IPS-18c (cell line): ENCODE data around the gene FZD2.
"Not testable (repeated sequence)": the region's sequence is repeated elsewhere in the genome, so short reads cannot be mapped to it uniquely, and the experiment has no call there.

Experiments used
- H3K4me3 ChIP-seq: 2 replicates; pipeline ENCODE4 v1.7.0; 2013; ENCODE audit warnings: low read depth, mild to moderate bottlenecking, low read length, moderate library complexity; ENCODE audit not compliant: insufficient read depth
- H3K9me3 ChIP-seq: one replicate; pipeline ENCODE4 v1.6.1; 2013; ENCODE audit warnings: mild to moderate bottlenecking, low read length, moderate library complexity; ENCODE audit not compliant: control insufficient read depth, insufficient read depth

The FZD2 gene

DNA sequence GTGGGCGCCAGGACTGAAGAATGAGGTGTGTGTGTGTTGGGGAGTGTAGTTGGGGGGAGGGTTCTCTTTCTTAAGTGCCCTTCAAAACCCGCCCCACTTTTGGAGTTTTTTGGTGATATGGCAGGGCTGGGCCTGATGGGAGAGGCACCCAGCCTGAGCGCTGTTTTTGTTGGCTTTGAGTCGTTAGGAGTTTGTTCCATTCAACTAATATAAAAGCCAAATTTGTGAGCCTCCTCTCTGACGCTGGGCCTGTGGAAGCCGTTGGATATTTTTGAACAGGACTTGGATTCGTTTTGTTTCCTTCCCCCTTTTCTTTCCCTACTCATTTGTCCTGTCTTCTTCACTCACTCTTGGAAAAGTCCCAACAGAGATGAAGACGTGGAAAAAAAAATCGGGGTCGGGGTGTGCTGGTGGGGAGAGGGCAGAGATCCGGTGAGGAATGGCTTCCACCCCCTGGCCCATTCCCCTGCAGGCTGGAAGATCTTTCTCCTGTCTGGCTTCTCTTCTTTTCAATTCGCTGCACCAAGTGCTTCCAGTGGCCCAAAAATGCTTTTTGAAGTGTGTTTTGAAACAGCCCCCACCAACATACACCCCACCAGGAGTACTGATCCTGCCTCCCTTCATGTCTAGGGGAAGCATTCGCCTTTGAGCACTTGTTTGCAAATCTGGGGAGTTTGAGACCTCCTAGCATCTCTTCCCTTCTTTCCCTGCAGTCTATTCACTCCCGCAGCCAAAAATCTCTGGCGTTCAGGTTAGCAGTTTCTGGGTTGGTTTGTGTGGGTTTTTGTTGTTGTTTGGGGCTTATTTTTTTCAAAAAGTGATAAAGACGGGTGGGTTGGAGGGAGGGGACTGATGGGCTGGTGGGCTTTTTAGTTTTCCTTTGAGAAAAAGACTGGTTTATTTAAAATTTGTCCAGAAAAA lies 2.6 kb downstream of the FZD2 start:
- H3K4me3 ChIP-seq = peak overlapping the region; percentile 48

DNA sequence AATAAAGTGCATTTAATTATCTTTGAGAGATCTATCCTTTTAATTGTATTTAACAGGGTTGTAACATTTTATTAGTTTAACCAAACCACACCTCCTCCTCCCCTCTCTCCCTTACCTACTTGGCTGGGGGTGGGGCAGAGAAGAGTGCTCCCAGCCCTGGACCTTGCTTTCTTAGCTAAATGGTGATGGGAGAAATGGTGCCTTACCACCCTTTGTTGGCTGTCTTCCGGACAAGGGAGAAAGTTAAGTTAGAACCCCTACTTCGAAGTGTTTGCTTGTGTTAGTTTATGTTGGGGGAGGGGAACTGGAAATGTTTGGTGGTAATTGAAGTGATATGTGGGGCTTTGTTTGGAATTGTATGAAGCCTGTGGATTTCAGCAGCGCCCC lies 3.9 kb downstream of the FZD2 start:
- H3K9me3 ChIP-seq = peaks cover 8% of the 10 kb centered on the region
- no peak overlapping the region; the same call in 1 of the 2 replicates for H3K4me3 ChIP-seq

More for the DNA sequence above, 2.6 kb downstream of the FZD2 start:
- peaks cover 5% of the 10 kb centered on the region for H3K9me3 ChIP-seq

DNA sequence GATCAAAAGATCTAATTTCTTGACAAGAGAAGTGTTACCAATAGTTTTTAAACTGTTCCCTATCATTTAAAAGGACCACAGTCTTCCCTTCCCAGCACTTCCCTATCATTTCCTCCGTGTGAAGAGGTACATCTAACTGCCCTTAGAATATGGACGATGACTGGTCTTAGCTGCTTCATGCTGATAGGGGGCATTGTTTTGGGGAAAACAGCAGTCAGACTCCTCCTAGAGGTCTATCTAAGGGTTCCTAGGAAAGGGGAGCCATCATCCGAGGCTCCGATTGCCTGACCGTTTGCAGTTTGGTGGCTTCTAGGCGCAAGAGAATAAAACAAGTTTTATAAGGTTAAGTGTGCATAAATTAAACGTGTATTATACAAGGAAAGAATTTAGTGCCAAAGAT lies 7.1 kb downstream of the FZD2 start:
- Histone ChIP-seq H3K9me3 (peaks cover 9% of the 10 kb centered on the region), H3K4me3 (no peak overlapping the region)

DNA sequence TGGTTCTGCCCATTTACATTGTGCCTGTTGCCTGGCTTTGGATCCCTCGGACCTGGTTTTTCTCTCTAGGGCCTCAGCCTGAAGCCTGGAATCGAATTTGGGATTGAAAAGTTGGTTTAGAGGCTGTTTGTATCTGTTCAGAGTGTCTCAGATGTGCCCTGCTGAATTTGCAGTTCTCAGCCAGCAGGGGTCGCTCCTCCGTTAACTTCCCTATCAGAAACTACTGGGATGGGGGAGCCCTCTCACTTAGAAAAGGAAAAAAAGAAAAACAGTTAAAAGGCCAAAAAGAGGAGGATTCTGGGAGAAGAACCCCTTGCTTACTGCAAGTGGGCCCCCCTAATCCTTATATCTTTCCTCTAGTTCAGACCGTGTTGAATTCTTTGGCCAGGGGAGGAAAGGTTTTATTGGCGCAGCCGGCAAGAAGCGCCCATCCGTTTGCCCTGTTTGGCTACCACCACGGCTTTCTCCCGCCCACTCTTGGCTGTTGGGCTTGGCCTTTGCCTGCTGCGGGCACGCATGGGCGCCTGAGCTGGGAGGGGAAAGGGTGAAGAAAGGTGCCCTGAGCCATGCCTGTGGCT lies 8.7 kb downstream of the FZD2 start:
- H3K4me3 ChIP-seq = no peak overlapping the region
- peaks cover 9% of the 10 kb centered on the region for H3K9me3 ChIP-seq

DNA sequence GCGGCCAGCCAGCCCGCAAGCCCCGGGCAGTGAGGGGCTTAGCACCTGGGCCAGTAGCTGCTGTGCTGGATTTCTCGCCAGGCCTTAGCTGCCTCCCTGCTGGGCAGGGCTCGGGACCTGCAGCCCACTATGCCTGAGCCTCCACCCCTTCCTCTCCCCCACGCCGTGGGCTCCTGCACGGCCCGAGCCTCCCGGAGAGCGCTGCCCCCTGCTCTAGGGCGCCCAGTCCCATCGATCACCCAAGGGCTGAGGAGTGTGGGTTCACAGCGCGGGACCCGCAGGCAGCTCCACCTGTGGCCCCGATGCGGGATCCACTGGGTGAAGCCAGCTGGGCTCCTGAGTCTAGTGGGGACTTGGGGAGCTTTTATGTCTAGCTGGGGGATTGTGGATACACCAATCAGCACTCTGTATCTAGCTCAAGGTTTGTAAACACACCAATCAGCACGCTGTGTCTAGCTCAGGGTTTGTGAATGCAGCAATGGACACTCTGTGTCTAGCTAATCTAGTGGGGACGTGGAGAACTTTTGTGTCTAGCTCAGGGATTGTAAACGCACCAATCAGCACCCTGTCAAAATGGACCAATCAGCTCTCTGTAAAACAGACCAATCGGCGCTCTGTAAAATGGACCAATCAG lies 11.1 kb downstream of the FZD2 start:
- H3K4me3 ChIP-seq = not testable (repeated sequence)

DNA sequence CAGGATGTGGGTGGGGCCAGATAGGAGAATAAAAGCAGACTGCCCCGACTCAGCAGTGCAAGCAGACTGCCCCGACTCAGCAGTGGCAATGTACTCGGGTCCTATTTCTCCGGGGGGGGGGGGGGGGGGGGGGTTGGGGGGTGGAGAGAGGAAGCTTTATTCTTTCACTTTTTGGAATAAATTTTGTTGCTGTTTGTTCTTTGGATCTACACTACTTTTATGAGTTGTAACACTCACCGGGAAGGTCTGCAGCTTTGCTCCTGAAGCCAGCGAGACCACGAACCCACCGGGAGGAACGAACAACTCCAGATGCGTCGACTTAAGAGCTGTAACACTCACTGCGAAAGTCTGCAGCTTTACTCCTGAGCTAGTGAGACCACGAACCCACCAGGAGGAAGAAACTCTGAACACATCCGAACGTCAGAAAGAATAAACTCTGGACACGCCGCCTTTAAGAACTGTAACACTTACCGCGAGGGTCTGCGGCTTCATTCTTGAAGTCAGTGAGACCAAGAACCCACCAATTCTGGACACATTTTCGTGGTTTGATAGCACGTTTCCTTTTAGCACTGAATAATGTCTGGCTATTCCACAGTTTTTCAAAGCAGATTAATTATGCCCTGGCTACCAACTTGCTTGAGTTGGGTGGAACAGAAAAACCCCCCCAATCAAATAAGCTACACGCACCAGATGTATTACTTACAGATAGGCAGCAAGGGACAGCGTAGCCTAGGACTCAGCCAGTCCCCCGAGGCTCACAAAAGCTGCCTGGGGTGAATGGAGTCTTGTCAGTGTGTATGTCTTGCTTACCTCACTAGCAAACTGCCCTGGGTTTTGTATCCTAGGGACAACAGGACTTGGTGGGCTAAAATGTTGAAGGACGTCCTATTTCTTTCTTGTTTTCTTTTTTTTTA lies 11.9 kb downstream of the FZD2 start:
- H3K4me3 ChIP-seq = no peak overlapping the region

More for the DNA sequence above, 11.1 kb downstream of the FZD2 start:
- H3K9me3 ChIP-seq = not testable (repeated sequence)

DNA sequence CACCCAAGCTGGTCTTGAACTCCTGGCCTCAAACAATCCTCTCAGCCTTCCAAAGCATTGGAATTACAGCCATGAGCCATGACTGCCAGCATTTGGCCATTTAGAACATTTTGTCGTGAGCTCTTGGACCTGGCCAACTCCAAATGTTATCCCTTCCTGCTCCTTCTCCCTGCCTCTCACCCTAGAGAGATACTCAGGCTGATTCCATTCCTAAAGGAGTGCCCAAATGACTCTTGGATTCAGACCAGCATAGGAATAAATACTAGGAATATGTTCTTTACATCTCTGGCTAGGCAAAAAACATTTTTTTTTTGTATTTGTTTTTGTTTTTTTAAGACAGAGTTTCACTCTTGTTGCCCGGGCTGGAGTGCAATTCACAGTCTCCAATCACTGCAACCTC lies 15.5 kb downstream of the FZD2 start:
- Histone ChIP-seq H3K4me3 (no peak overlapping the region), H3K9me3 (no peaks in the 10 kb centered on the region)

More for the DNA sequence above, 11.9 kb downstream of the FZD2 start:
- H3K9me3 ChIP-seq = peaks cover 4% of the 10 kb centered on the region

DNA sequence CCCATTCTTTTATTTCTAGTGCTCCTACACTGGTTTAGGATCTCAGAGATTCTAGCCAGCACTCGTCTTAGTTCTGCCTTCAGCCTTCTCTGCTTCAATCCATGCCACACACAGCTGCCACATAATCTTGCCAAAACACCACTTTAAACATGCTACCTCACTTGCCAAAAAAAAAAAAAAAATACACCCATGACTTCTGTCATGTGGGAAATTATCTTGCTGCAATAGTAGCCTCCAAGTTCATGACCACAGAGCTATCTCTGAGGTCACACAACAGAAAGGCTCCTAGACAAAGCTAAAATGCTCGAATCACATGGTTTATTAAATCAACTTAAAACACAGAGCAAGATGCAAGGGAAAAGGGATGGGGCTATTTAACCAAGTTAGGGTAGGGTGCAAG lies 18.1 kb downstream of the FZD2 start:
- Histone ChIP-seq H3K9me3 (no peaks in the 10 kb centered on the region), H3K4me3 (no peak overlapping the region)

DNA sequence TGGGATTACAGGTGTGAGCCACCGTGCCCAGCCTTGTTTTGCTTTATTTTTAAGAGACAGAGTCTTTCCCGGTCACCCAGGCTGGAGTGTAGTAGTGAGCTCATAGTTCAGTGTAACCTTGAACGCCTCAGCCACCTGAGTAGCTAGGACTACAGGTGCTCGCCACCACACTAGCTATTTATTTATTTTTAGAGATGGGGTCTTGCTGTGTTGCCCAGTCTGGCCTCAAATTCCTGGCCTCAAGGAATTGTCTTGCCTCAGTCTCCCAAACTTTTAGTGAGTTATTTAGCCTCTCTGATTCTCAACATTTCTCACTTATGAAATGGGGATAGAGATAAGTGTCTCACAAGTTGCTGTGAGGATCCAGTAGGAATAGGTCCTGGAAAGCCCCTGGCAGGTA lies 21.7 kb downstream of the FZD2 start:
- no peaks in the 10 kb centered on the region for H3K9me3 ChIP-seq
- no peak overlapping the region for H3K4me3 ChIP-seq

DNA sequence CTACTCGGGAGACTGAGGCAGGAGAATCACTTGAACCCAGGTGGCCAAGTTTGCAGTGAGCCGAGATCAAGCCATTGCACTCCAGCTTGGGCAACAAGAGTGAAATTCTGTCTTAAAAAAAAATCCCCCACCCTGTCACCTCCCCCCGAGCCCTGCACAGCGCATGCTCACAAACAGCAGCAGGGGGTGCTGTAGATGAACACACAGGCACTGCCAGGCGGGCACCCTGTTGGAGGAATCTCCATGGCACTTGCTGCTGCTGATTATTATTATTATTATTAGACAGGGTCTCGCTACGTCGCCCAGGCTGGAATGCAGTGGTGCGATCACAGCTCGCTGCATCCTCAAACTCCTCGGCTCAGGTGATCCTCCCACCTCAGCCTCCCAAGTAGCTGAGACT lies 24.6 kb downstream of the FZD2 start:
- Histone ChIP-seq H3K4me3 (no peak overlapping the region), H3K9me3 (no peaks in the 10 kb centered on the region)

DNA sequence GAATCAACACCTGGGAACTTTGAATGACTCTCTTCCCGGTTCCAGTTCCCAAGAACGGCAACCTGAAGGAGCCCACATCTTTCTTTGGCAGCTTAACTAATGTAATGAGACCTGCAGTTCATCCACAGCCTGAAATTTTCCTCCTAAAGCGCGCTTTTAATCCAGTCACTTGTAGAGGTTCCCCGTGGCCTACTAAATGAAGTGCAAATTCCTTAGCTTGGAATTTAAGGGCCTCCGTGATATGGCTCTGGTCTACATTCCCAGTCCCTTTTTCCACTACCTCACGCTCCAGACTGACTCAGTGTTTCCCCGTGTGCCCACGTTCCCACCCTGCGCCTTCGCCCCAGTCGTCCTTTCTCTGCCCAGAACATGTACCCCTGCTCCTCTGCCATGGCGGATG lies 27.2 kb downstream of the FZD2 start:
- Histone ChIP-seq H3K9me3 (no peaks in the 10 kb centered on the region), H3K4me3 (no peak overlapping the region)

DNA sequence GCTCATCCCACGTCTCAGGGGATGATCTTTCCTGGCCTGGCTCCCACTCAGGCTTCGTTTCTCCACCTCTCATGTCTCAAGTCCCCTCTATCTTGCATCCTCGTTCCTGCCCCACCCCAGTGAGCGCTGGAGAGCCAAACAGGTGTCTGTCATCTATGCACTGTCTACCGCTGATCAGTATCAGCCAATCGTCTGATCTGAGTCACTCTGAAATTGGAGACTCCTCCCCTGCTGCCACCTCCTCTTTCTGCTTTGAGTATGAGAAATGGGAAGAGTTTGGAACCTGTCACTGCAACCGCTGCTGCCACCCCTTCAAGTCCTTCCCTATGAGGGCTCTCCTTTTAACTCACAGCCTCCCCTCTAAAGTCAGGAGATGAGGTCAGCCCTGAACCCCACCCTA lies 28.0 kb downstream of the FZD2 start:
- H3K4me3 ChIP-seq = no peak overlapping the region

DNA sequence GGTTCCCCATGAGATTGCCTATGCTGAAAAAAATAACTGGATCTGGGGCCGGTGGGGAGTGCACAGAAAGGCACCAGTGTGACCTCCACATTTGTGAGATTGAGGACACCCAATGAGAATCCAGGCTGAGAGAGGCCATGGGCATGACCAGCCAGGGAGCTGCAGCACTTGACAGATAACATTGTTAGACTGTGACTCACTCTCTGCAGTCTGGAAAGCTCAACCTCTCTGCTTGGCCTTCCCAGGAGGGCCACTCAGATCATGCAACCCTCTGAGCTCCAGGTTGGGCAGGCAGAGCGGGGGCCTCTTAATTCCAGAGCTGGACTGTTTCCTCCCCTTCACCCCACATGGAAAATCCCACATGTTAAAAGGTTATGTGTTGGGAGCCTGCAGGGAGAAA lies 30.1 kb downstream of the FZD2 start:
- no peak overlapping the region for H3K4me3 ChIP-seq
- H3K9me3 ChIP-seq = no peaks in the 10 kb centered on the region

More for the DNA sequence above, 28.0 kb downstream of the FZD2 start:
- no peaks in the 10 kb centered on the region for H3K9me3 ChIP-seq

DNA sequence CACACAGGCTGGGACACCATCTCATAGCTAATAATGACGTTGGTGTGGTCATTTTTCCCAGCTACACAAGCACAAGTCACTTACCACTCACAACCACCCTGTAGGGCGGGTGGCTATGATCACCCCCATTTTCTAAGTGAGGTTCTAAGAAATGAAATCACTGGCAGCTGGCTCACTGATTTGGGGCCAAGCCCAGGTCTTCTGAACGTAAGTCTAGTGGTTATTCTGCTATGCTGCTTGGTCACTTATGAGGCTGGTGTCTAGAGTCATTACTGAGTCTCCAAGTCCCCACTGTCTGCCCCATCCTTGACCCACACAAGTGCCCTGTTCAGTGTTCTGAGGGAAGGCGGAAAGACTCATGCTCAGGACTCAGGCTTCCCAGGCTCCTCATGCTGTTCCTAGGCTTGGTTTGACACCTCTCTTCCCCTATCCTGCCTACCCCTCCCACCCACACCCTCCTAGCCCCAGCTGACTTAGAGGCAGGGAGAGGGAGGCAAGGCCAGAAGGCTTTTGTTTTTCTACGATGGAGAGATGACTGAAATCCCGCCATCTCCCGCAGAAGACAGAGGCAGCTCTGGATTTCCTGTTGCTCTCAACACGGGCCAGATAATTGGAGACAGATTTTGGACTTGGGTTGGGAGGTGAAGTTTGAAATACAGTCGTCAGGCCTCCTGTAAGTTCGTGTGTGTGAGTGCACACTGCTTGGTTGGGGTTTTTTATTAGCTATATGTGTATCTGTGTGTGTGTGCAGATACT lies 32.2 kb downstream of the FZD2 start:
- no peak overlapping the region for H3K4me3 ChIP-seq
- H3K9me3 ChIP-seq = no peaks in the 10 kb centered on the region

DNA sequence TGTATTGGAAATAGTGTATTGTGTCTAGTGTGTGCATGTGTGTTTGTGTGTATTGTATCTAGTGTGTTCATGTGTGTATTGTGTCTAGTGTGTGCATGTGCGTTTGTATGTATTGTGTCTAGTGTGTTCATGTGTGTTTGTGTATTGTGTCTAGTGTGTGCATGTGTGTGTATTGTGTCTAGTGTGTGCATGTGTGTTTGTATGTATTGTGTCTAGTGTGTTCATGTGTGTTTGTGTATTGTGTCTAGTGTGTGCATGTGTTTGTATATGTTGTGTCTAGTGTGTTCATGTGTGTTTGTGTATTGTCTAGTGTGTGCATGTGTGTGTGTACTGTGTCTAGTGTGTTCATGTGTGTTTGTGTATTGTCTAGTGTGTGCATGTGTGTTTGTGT lies 32.8 kb downstream of the FZD2 start:
- not testable (repeated sequence) for H3K4me3 ChIP-seq, H3K9me3 ChIP-seq

DNA sequence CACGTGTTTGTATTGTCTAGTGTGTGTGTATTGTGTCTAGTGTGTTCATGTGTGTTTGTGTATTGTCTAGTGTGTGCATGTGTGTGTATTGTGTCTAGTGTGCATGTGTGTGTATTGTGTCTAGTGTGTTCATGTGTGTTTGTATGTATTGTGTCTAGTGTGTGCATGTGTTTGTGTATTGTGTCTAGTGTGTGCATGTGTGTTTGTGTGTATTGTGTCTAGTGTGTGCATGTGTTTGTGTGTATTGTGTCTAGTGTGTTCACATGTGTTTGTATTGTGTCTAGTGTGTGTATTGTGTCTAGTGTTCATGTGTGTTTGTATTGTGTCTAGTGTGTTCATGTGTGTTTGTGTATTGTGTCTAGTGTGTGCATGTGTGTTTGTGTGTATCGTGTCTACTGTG lies 33.5 kb downstream of the FZD2 start:
- H3K4me3 ChIP-seq, H3K9me3 ChIP-seq: not testable (repeated sequence)

DNA sequence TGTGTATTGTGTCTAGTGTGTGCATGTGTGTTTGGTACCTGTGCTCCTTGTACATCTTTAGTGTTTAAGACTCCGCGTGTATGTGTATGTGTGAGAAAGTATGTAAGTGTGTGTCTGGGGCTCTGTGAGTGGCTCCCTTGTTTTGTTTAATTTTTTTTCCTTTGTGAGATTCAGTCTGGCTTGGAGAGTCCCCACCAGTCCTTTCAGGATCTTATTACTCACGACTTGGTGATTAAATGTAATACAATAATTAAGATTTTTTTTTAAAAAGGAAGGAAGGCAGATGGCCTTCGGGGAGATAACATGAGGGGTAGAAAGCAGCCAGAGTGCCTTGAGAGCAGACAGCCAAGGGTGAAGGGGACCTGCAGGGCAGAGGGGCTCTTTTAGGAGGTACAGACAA lies 33.9 kb downstream of the FZD2 start:
- Histone ChIP-seq H3K9me3 (no peaks in the 10 kb centered on the region), H3K4me3 (no peak overlapping the region)
